ENCODE data around the gene INAVA. TPM values are rescaled to one million over a fixed set of nuclear protein-coding genes. Genes with fewer than 3 reads are reported as not detected.

The INAVA gene
- total and polyA plus RNA-seq, 4 donors, result 5.8 to 17.1 (median 9.3) TPM

GRCh38 chr1:200869753-200870391, 24.8 kb upstream of the INAVA start:
- no peak for TF ChIP-seq CTCF (IDR thresholded peaks at IDR 0.05; ENCODE audit: control extremely low read depth, extremely low read depth)
- Histone ChIP-seq H3K9me3 (ENCODE audit: control insufficient read depth in 4 of 4, insufficient read depth in 3 of 4, low read length in 3 of 4) (peaks cover 0 to 6% (median 0%) of the 10 kb centered on the region in 4 donors), H3K9ac (ENCODE audit: insufficient read depth in 1 of 2, low read length in 2 of 2) (no peak overlapping the region), H3K27ac (ENCODE audit: low read depth in 1 of 2, low read length in 1 of 2) (no peak overlapping the region), H3K27me3 (ENCODE audit: control insufficient read depth in 3 of 3, insufficient read depth in 3 of 3, low read length in 2 of 3) (peaks cover 6 to 39% (median 26%) of the 10 kb centered on the region in 3 donors), H3K4me1 (ENCODE audit: control insufficient read depth in 5 of 5, insufficient read depth in 5 of 5, low read length in 5 of 5) (peaks cover 0 to 15% (median 8%) of the 10 kb centered on the region in 5 donors), H3K4me3 (no peak overlapping the region), H3K36me3 (ENCODE audit: control insufficient read depth in 4 of 4, insufficient read depth in 4 of 4, low read length in 4 of 4) (peaks cover 0 to 3% (median under 1%) of the 10 kb centered on the region in 4 donors)
- DNase-seq, result no peak
- 80 to 87% methylated on average over 9 of the region's 9 CpGs for whole genome bisulfite sequencing, 2 donors
- no peak for ATAC-seq (ENCODE audit: insufficient read depth, low FRiP score)

- WGBS, 2 donors, result 67 to 73% methylated on average over 21 to 23 of the region's 23 CpGs
Observed at GRCh38 chr1:200872446-200873115, 22.1 kb upstream of the INAVA start, which contains the start of gene GPR25. Gene GPR25 (plus strand): TSS chr1:200872981. CDS start chr1:200873038, 57 bp downstream.

GRCh38 chr1:200873116-200873670, 21.5 kb upstream of the INAVA start:
- WGBS, 2 donors, result 8 to 11% methylated on average over 55 to 61 of the region's 61 CpGs
- Histone ChIP-seq H3K27me3 (ENCODE audit: control insufficient read depth in 3 of 3, insufficient read depth in 3 of 3, low read length in 2 of 3) (peaks cover 6 to 55% (median 28%) of the 10 kb centered on the region in 3 donors), H3K4me1 (ENCODE audit: control insufficient read depth in 5 of 5, insufficient read depth in 5 of 5, low read length in 5 of 5) (peaks cover 0 to 16% (median 8%) of the 10 kb centered on the region in 5 donors), H3K9me3 (ENCODE audit: control insufficient read depth in 4 of 4, insufficient read depth in 3 of 4, low read length in 3 of 4) (peaks cover 0 to 6% (median 0%) of the 10 kb centered on the region in 4 donors), H3K27ac (ENCODE audit: low read depth in 1 of 2, low read length in 1 of 2) (no peak overlapping the region), H3K9ac (ENCODE audit: insufficient read depth in 1 of 2, low read length in 2 of 2) (no peak overlapping the region), H3K36me3 (ENCODE audit: control insufficient read depth in 4 of 4, insufficient read depth in 4 of 4, low read length in 4 of 4) (no peaks in the 10 kb centered on the region), H3K4me3 (no peak overlapping the region)
- no peak for ATAC-seq (ENCODE audit: insufficient read depth, low FRiP score)
- DNase-seq, result peak; percentile 23 to 71 (median 33)
- TF ChIP-seq CTCF (IDR thresholded peaks at IDR 0.05; ENCODE audit: control extremely low read depth, extremely low read depth), result no peak

More at GRCh38 chr1:200872446-200873115, 22.1 kb upstream of the INAVA start, which contains the start of gene GPR25:
- Histone ChIP-seq H3K27me3 (ENCODE audit: control insufficient read depth in 3 of 3, insufficient read depth in 3 of 3, low read length in 2 of 3) (peaks cover 6 to 55% (median 28%) of the 10 kb centered on the region in 3 donors), H3K9ac (ENCODE audit: insufficient read depth in 1 of 2, low read length in 2 of 2) (no peak within 1 kb of the TSS), H3K36me3 (ENCODE audit: control insufficient read depth in 4 of 4, insufficient read depth in 4 of 4, low read length in 4 of 4) (no peaks in the 10 kb centered on the region), H3K27ac (ENCODE audit: low read depth in 1 of 2, low read length in 1 of 2) (no peak within 1 kb of the TSS), H3K9me3 (ENCODE audit: control insufficient read depth in 4 of 4, insufficient read depth in 3 of 4, low read length in 3 of 4) (peaks cover 0 to 6% (median 0%) of the 10 kb centered on the region in 4 donors), H3K4me1 (ENCODE audit: control insufficient read depth in 5 of 5, insufficient read depth in 5 of 5, low read length in 5 of 5) (peaks cover 0 to 16% (median 8%) of the 10 kb centered on the region in 5 donors), H3K4me3 (peak within 1 kb of the TSS; percentile 19)
- no peak for TF ChIP-seq CTCF (IDR thresholded peaks at IDR 0.05; ENCODE audit: control extremely low read depth, extremely low read depth)
- ATAC-seq (ENCODE audit: insufficient read depth, low FRiP score), result no peak
- no peak for DNase-seq

All from lung (tissue), 12 donors.